ENCODE results near the gene CYP2A7.
"Not testable (repeated sequence)": the region's sequence is repeated elsewhere in the genome, so short reads cannot be mapped to it uniquely, and the experiment has no call there.

Gene CYP2A7, protein sequence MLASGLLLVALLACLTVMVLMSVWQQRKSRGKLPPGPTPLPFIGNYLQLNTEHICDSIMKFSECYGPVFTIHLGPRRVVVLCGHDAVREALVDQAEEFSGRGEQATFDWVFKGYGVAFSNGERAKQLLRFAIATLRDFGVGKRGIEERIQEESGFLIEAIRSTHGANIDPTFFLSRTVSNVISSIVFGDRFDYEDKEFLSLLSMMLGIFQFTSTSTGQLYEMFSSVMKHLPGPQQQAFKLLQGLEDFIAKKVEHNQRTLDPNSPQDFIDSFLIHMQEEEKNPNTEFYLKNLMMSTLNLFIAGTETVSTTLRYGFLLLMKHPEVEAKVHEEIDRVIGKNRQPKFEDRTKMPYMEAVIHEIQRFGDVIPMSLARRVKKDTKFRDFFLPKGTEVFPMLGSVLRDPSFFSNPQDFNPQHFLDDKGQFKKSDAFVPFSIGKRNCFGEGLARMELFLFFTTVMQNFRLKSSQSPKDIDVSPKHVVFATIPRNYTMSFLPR

DNA sequence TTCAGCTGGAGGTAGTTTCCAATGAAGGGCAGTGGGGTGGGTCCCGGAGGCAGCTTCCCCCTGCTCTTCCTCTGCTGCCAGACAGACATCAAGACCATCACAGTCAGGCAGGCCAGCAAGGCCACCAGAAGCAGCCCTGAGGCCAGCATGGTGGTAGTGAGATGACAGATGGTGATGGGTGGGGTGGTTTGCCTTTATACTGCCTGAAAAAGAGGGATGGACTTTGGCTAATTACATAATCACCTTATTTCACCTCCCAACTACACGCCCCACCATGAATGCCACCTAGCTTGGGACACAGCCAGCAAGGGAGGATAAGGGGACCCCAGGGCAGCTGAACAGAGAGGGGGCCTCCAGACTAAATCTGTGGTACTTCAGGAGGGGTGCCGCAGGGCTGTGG, at the start of gene CYP2A7:
CYP2A7 (minus strand) TSS at position 170 of the 400 bp plus-strand sequence; CDS start at position 149, 21 bp downstream.
- Mint-ChIP-seq H3K27me3 (peaks cover 53% of the 10 kb centered on the region), H3K4me1 (peaks cover 19% of the 10 kb centered on the region)
- not testable (repeated sequence) for H3K9me3 Mint-ChIP-seq, H3K27ac Mint-ChIP-seq, ATAC-seq, DNase-seq, H3K4me3 Mint-ChIP-seq

DNA sequence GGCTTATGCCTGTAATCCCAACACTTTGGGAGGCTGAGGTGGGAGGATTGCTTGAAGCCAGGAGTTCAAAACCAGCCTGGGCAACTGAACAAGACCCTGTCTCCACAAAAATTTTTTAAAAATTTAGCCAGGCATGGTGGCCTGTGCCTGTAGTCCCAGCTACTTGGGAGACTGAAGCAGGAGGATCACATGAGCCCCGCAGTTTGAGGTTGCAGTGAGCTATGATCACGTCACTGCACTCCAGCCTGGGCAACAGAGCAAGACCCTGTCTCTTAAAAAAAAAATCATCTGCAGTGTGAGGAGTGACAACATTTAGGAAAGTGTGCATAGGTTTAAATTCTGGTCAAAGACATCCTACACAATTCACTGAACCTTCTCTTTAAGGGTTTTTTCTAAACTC, 48.8 kb upstream of the CYP2A7 start:
- not testable (repeated sequence) for ATAC-seq, H3K9me3 Mint-ChIP-seq, H3K27me3 Mint-ChIP-seq, H3K4me1 Mint-ChIP-seq, H3K4me3 Mint-ChIP-seq, H3K27ac Mint-ChIP-seq, DNase-seq

DNA sequence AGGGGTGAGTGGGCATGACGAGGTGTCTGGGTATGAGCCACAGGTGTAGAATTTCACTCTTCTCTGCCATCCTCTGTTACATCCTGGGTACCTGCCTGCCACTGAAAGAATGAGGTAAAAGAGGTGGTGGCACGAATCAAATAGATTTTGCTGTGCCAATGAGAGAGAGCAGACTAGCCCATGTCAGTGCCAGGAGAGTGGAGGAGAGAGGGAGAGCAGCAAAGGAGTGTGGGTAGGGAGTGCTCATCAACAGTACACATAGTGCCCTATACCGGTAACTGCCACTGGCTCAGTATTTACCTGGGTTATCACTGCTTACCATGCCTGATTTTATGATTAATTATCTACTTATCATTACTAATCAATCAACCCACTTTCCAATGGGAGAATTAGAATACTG, 47.9 kb upstream of the CYP2A7 start:
- H3K4me1 Mint-ChIP-seq, H3K9me3 Mint-ChIP-seq, H3K27ac Mint-ChIP-seq, H3K27me3 Mint-ChIP-seq, DNase-seq, ATAC-seq, H3K4me3 Mint-ChIP-seq: not testable (repeated sequence)

DNA sequence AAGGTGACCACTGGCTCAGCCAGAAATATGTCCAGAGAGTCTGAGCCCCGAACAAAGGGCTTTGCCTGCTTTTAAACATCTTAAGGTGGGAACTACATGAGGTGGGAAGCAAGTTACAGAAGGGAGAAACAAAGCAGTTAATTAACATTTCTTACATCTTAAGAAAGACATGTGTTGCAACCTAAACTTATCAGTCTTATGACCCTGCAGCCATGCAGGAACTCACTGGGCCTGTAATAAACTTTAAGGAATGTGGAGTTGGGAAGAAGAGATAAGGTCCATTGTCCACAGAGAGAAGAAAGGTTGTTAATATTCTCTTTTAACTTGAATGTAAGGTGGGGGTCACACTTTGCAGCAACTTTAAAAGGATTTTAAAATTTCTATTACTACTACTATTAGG, 46.8 kb upstream of the CYP2A7 start:
- ATAC-seq = no peak
- Mint-ChIP-seq H3K27me3 (peaks cover 6% of the 10 kb centered on the region), H3K9me3 (no peaks in the 10 kb centered on the region), H3K4me1 (no peaks in the 10 kb centered on the region), H3K4me3 (no peak overlapping the region), H3K27ac (no peak overlapping the region)
- DNase-seq = no peak

DNA sequence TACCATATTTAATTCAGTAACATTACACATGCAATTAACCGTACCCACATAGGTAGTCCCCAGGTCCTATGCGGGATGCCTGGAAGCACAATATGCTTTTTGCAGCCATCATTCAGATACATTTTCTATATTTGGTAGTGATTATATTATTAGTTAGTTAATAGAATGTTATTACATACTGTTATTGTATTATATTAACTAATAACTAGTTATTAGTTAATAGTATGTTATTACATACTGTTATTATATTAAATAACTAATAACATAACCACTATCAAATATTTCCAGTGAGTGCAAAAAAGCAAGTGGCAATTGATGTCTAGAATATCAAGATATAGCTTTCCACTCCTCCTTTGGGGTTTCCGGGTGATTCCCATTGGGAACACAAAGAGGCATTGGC, 45.5 kb upstream of the CYP2A7 start:
- H3K27ac Mint-ChIP-seq = no peak overlapping the region
- DNase-seq (no peak), ATAC-seq (no peak)
- no peaks in the 10 kb centered on the region for H3K9me3 Mint-ChIP-seq
- no peak overlapping the region for H3K4me3 Mint-ChIP-seq
- no peaks in the 10 kb centered on the region for H3K4me1 Mint-ChIP-seq
- H3K27me3 Mint-ChIP-seq = peaks cover 6% of the 10 kb centered on the region

DNA sequence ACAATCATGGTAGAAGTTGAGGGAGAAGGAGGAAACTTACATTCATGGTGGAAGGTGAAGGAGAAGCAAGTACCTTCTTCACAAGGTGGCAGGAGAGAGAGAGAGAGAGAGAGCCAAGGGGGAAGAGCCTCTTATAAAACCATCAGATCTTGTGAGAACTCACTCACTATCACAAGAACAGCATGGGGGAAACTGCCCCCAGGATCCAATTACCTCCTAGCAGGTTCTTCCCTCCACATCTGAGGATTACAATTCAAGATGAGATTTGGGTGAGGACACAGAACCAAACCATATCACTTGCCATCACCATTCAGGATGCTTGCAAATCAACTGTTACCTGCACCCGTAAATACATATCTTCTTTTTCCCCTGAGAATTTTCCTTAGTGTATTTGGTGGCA, 44.2 kb upstream of the CYP2A7 start:
- H3K9me3 Mint-ChIP-seq, H3K4me1 Mint-ChIP-seq, H3K4me3 Mint-ChIP-seq, DNase-seq, H3K27me3 Mint-ChIP-seq, ATAC-seq, H3K27ac Mint-ChIP-seq: not testable (repeated sequence)

DNA sequence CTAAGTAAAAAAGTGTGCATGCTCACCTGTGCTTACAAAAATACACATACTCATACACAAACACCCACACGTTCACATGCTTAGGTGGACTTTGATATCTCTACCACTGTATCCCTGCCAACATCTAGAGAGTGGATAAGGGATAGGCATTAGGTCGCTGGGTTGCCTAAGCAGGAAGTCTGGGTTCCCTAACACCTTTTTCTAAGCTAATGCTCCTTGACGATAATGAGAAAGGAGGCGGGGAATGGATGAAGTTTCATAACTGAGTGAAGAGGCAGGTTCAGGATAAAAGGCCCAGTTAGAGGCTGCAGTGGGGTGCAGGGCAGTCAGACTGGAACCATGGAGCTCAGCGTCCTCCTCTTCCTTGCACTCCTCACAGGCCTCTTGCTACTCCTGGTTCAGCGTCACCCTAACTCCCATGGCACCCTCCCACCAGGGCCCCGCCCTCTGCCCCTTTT, 41.9 kb upstream of the CYP2A7 start:
- DNase-seq = no peak
- H3K27ac Mint-ChIP-seq = no peak overlapping the region
- ATAC-seq = no peak
- peaks cover 5 to 13% of the 10 kb centered on the region in 2 donors for H3K9me3 Mint-ChIP-seq
- peaks cover 6% of the 10 kb centered on the region for H3K27me3 Mint-ChIP-seq
- no peaks in the 10 kb centered on the region for H3K4me1 Mint-ChIP-seq
- no peak overlapping the region for H3K4me3 Mint-ChIP-seq

DNA sequence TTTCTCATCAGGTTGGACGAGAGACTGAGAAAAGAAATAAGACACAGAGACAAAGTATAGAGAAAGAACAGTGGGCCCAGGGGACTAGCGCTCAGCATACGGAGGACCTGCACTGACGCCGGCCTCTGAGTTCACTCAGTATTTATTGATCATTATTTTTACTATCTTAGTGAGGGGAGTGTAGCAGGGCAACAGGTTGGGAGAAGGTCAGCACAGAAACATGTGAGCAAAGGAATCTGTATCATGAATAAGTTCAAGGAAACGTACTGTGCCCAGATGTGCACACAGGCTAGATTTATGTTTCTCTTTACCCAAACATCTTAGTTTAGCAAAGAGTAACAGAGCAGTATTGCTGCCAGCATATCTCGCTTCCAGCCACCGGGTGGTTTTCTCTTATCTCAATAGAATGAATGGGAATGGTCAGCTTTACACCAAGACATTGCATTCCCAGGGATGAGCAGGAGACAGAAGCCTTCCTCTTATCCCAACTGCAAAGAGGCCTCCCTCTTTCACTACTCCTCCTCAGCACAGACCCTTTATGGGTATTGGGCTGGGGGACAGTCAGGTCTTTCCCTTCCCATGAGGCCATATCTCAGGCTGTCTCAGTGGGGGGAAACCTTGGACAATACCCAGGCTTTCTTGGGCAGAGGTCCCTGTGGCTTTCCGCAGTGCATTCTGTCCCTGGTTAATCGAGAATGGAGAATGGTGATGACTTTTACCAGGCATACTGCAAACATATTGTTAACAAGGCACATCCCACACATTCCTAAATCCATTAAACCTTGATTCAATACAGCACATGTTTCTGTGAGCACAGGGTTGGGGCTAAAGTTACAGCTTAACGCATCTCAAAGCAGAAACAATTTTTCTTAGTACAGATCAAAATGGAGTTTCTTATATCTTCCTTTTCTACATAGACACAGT, 40.5 kb upstream of the CYP2A7 start:
- H3K27ac Mint-ChIP-seq, ATAC-seq, H3K4me3 Mint-ChIP-seq, DNase-seq, H3K27me3 Mint-ChIP-seq, H3K4me1 Mint-ChIP-seq: not testable (repeated sequence)
- peaks cover 5 to 13% of the 10 kb centered on the region in 2 donors for H3K9me3 Mint-ChIP-seq

DNA sequence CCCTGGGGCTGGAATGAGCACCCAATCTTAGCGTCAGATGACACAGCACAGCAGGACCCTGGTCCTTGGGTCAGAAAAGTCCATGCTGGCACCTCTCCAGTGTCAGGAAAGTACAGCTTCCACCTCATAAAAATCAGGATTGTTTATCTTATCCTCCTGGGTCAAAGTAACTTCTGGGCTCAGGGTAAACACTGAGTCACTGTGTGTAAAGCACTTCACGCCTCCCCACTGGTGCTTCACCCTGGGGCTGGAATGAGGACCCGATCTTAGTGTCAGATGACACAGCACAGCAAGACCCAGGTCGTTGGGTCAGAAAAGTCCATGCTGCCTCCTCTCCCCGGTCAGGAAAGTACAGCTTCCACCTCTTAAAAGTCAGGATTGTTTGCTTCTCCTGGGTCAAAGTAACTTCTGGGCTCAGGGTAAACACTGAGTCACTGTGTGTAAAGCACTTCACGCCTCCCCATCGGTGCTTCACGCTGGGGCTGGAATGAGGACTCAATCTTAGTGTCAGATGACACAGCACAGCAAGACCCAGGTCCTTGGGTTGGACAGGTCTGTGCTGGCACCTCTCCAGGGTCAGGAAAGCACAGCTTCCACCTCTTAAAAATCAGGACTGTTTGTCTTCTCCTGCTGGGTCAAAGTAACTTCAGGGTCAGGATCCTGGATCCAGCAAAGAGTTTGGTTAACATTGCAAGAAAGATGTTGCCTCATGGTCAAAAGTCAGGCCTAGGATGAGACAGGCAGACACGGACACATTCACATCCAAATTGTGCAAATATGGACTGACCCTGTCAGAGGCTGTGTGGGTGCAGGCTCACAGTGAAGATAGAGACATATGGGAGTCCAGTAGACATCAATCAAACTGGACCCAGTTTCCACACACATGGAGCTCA, 39.2 kb upstream of the CYP2A7 start:
- H3K4me1 Mint-ChIP-seq = no peaks in the 10 kb centered on the region
- DNase-seq (no peak), ATAC-seq (no peak)
- no peaks in the 10 kb centered on the region for H3K27me3 Mint-ChIP-seq
- no peak overlapping the region for H3K4me3 Mint-ChIP-seq
- H3K27ac Mint-ChIP-seq = peak overlapping the region; percentile 13 to 49
- H3K9me3 Mint-ChIP-seq = peaks cover 5 to 13% of the 10 kb centered on the region in 2 donors

DNA sequence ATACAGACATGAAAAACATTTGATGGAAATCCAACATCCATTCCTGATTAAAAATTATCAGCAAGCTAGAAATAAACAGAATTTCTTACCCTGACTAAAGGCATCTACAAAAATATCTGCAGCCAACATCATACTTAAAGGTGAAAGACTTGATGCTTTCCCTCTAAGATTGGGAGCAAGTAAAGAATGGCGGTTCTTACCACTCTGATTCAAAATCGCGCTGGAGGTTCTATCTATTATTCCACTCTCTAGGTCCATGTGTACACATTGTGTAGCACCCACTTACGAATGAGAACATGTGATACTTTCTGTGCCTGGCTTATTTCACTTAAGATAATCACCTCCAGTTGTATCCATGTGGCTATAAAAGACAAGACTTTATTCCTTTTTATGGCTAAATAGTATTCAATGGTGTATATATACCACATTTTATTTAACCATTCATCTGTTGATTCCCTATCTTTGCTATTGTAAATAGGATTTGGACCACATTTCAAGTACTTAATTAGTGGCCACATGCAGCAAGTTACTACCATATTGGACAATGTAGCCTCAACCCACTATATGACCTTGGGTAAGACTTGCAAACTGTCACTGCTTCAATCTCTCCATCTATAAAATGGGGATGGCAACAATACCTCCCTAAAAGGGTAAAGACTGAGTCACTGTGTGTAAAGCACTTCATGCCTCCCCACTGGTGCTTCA, 38.4 kb upstream of the CYP2A7 start:
- H3K27ac Mint-ChIP-seq = no peak overlapping the region
- no peaks in the 10 kb centered on the region for H3K4me1 Mint-ChIP-seq
- no peak for DNase-seq
- no peak for ATAC-seq
- H3K4me3 Mint-ChIP-seq = no peak overlapping the region
- H3K27me3 Mint-ChIP-seq = no peaks in the 10 kb centered on the region
- H3K9me3 Mint-ChIP-seq = peaks cover 9 to 13% of the 10 kb centered on the region in 2 donors

DNA sequence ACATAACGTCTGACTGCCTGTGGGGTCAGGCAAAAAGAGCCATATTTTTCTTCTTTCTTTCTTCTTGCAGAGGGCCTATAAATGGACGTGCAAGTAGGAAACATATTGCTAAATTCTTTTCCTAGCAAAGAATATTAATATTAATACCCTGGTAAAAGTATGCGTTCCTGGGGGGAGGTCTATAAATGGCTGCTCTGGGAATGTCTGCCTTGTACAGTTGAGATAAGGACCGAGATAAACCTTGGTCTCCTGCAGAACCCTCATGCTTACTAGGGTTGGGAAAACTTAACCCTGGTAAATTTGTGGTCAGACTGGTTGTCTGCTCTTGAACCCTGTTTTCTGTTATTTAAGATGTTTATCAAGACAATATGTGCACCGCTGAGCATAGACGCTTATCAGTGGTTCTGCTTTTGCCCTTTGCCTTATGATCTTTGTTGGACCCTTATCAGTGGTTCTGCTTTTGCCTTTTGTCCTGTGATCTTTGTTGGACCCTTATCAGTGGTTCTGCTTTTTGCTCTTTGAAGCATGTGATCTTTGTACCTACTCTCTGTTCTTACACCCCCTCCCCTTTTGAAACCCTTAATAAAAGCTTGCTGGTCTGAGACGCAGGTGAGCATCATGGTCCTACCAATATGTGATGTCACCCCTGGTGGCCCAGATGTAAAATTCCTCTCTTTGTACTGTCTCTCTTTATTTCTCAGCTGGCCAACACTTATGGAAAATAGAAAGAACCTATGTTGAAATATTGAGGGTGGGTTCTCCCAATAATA, 37.7 kb upstream of the CYP2A7 start:
- DNase-seq, H3K27ac Mint-ChIP-seq, ATAC-seq, H3K4me3 Mint-ChIP-seq, H3K4me1 Mint-ChIP-seq, H3K27me3 Mint-ChIP-seq: not testable (repeated sequence)
- peaks cover 13 to 15% of the 10 kb centered on the region in 2 donors for H3K9me3 Mint-ChIP-seq

DNA sequence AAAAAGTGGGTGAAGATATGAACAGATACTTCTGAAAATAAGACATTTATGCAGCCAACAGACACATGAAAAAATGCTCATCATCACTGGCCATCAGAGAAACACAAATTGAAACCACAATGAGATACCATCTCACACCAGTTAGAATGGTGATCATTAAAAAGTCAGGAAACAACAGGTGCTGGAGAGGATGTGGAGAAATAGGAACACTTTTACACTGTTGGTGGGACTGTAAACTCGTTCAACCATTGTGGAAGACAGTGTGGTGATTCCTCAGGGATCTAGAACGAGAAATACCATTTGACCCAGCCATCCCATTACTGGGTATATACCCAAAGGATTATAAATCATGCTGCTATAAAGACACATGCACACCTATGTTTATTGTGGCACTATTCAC, 36.3 kb upstream of the CYP2A7 start:
- not testable (repeated sequence) for ATAC-seq, H3K4me1 Mint-ChIP-seq, H3K27ac Mint-ChIP-seq, DNase-seq, H3K27me3 Mint-ChIP-seq, H3K4me3 Mint-ChIP-seq
- peaks cover 22% of the 10 kb centered on the region in 2 donors for H3K9me3 Mint-ChIP-seq

DNA sequence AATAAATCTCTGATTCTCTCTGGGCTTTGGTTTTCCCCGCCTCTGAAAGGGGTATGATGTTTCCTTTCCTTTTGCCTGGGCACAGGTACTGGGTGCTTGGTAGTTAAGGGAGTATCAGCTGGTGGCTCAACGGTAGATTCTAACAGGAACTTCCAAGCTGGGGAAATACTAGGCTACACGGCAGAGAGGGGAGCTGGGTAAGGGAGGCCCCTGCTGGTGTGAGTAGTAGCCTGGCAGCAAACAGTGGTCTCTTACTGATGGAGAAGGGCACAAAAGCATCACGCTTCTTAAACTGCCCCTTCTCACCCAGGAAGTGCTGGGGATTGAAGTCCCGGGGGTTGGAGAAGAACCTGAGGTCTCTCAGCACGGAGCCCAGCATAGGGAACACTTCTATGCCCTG, 26.9 kb upstream of the CYP2A7 start:
- Mint-ChIP-seq H3K4me1 (peaks cover 19% of the 10 kb centered on the region), H3K27me3 (peaks cover 20% of the 10 kb centered on the region), H3K4me3 (peak overlapping the region; percentile 18 to 82), H3K9me3 (peaks cover 7 to 9% of the 10 kb centered on the region in 2 donors), H3K27ac (peak overlapping the region in 1 of 2 donors; percentile 82)
- DNase-seq (peak in 1 of 2 donors; percentile 43), ATAC-seq (peak; percentile 81)
